Stimulated activated CD8-positive, alpha-beta memory T cell treated with anti-CD3 and anti-CD28 coated beads, Interleukin-15, amount 100 ng/mL, for 1 hour (primary cell): ENCODE results near the gene CR1L.
A peak's percentile ranks its signal among the peaks of the same experiment; 100 is the strongest.
"Not testable (repeated sequence)": the region's sequence is repeated elsewhere in the genome, so short reads cannot be mapped to it uniquely, and the experiment has no call there.

Experiments
- DNase-seq: peaks from one replicate; pipeline ENCODE4 v3.0.0-alpha.2; 2020; ENCODE audit warnings: low read depth

The CR1L gene

DNA sequence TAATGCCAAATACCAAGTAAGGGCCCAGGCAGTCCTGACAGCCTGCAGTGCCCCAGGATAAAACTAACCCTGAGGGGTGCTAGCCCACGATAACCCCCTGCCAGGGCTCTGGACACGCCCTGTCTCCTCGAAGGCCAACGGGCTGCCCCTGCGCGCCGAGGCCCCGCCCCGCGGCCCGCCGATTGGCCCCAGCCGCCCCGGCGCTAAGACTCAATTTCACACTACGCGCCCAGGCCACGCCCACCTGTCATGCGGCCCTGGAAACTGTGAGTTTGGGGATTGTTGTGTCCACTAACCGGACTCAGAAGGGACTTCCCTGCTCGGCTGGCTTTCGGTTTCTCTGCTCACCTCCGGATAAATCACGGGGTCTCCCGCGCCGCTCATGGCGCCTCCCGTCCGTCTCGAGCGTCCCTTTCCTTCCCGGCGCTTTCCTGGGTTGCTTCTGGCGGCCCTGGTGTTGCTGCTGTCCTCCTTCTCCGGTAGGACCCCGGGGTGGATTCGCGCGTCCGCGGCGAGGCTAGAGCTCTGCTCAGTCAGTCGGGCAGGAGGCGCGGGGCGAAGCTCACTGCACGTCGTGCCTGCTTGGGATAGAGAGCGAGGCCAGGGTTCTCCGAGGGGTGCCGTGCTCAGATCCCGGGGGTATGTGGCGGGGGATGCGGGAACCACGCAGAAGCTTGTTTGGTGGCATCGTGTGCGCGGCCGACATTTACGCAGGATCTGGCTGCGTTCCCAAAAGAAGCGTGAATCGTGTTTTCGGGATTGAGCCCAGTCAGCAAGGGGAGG, at the start of gene CR1L:
CR1L (plus strand) TSS at position 282 of the 783 bp plus-strand sequence; CDS start at position 383, 101 bp downstream.
- DNase-seq, result peak; percentile 29

DNA sequence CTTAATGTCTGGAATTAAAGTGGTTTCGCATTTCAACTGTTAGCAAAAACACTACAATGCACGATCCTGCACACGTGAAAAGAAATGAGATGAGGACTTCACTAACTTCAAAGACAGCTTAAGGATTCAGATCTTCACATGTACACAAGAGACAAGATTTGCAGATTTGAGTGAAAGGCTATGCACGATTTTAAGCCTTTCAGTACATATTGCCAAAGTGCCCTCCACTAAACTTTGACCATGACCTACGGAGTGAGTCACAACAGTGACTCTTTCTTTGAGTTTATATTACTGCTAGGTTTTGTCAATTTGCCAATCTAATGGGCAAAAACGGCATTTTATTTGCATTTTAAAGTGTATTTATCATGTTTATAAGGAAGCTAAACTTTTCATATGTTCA, 41.2 kb upstream of the CR1L start:
- DNase-seq, result no peak

DNA sequence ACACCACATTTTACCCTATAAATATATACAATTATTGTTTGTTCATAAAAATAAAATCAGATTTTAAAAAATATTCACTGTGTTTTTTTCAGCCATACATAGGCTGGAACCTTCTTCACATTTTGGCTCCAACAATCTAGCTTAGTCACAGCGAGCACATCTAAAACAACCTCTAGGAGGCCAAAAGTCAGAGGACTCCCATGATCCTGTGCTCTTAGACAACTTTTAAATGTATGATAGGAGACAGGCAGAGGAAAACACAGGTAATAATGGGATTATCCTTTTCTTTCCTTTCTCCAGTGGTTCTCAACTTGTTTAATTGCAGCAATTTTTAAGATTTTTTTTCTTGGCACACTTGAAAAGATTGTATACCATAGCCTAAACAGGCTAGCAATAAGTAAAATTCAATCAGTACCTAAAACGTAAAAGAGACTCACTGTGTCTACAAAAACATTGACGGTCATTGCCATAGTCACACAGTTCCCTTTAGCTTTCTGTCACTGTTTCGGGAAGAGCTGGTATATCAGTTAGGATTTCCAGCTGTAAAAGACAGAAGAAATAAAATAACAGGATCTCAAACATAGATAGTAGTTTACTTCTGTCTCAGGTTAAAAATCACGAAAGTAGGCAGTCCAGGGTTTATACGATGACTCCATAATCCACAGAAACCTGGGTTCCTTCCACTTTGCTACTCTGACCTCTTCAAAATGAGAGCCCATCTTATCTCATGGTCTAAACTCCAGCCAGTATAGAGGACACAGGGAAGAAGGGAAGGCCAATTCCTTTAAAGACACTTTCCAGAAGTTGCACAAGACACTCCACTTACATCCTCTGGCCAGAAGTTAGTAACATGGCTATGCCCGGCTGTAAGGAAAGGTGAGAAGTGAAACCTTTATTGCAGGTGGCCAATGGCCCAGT, 39.2 kb upstream of the CR1L start:
- no peak for DNase-seq

DNA sequence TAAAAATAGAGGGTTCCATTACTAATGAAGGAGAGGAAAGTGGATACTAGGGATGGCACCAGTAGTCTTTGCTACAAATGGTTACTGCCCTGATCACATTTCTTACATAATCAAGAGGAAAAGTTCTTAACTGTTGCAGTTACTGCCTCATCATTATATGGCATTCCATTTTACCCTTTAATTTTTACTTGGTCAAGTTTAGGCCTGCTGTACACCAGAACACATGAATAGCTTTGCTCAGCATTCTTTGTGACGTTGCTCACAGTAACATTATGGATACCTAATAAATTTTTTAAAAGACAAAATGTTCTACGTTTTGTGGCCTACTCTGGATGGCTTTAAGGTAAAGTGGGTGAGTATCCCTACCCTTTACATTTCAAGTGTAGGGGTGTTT, 38.6 kb upstream of the CR1L start:
- DNase-seq, result no peak

GRCh38 chr1:207612762-207613161, 32.2 kb upstream of the CR1L start:
- no peak for DNase-seq

DNA sequence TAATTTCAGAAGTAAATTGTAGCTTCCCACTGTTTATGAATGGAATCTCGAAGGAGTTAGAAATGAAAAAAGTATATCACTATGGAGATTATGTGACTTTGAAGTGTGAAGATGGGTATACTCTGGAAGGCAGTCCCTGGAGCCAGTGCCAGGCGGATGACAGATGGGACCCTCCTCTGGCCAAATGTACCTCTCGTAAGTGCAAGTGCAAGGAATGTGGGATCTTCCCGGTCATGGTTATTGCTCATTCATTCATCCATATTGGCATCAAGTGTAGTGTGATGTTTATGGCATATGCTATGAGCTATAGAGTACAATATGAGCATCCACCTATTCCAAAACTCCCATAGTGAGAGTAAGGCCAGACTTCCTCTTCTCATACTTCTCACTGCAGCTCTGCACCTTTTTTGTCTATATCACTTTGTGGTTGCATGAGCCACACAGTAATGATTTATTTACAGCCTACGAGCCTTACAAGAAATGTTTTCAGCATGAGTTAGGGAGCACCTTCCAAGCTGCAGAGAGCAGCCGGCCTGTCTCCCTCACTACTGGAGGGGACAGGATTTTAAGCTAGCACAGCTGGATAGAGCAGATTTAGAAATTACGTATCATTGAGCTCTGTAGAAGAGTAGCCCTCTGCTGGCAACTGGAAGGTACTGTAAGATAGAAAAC, 24.9 kb upstream of the CR1L start:
- no peak for DNase-seq

DNA sequence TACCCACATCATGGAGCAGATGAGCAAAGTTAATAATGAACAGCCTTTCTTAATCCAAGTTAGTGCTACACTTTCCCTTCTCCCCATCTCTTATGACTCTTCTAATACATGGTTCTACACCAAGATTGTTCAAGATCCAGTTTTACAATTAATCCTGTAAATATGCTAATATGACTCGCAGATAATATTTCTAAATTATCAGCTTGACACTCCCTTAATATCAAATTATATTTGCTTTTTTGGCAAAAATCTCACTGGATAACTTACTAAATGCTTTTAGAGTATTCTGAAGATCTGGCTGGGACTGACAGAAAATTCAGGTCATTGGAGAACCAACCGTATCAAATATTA, 24.4 kb upstream of the CR1L start:
- no peak for DNase-seq

DNA sequence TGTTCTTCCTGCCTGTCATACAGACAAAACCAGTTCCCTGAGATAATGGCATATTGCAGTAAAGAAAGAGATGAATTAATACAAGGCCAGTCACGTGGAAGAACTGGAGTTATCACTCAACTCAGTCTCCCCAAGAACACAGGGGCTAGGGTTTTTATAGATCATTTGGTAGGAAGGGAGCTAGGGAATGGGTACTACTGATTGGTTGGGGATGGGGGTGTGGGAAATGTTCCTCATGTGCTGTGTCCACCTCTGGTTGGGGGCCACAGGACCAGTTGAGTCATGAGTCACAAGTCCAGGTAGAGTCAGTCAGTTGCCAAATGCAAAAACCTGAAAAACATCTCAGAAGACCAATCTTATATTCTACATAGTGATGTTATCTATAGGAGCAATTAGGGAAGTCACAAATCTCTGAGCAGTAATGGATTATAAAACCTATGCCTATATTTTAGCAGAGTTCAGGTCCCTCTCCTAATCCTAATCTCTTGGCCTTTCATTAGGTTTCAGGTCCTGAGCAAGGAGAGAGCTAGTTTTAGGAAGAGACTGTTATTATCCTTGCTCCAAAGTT, 19.3 kb upstream of the CR1L start:
- DNase-seq, result not testable (repeated sequence)

- DNase-seq, result no peak
Measured at GRCh38 chr1:207626972-207627337, 18.0 kb upstream of the CR1L start.

DNA sequence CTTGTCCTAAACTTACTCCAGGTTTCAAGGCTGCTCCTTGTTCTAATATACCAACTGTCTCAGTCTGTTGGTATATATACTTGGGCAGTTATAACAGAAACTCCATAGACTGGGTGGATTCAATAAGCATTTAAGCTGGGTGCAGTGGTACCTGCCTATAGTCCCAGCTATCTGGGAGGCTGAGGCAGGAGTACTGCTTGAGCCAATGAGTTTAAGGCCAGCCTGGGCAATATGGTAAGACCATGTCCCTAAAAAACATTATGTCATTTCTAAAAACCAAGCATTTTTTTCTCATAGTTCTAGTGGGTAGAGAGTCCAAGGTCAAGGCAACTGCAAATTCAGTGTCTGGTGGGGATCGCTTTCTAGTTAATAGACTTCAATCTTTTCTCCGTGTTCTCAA, 17.4 kb upstream of the CR1L start:
- no peak for DNase-seq

- DNase-seq, result no peak
Measured at GRCh38 chr1:207628776-207629175, 16.2 kb upstream of the CR1L start.

DNA sequence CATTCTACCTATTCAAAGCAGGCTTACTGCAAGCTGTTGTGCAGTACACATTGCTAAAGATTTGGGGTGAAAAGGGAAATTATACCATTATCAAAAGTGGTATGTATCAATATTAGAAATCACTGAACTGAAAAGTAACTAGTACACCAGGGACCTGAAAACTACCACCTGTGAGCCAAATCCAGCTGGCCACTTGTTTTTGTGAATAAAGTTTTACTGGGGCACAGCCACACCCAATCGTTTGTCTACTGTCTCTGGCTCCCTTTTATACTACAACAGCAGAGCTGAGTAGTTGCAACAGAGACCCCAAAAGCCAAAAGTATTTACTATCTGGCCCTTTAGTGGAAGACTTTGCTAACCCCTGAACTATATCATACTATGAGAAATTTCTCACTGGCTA, 13.8 kb upstream of the CR1L start:
- DNase-seq, result no peak

DNA sequence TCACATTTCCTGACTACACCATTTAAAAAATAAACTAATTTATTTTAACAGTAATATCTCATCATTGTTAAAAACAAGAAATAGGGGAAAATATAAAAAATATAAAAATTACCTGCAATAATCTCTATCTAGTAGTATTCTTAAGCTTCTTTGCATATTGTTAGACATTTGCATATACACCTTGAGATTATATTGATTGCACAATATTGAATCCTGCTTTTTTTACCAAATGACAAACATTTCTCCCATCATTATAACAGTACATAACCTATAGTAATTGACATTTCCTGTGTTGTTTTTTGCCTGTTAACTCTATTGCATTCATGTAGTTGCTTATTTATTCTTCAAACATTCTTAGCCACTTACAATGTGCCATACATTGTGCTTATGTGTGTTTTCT, 11.7 kb upstream of the CR1L start:
- DNase-seq, result no peak

DNA sequence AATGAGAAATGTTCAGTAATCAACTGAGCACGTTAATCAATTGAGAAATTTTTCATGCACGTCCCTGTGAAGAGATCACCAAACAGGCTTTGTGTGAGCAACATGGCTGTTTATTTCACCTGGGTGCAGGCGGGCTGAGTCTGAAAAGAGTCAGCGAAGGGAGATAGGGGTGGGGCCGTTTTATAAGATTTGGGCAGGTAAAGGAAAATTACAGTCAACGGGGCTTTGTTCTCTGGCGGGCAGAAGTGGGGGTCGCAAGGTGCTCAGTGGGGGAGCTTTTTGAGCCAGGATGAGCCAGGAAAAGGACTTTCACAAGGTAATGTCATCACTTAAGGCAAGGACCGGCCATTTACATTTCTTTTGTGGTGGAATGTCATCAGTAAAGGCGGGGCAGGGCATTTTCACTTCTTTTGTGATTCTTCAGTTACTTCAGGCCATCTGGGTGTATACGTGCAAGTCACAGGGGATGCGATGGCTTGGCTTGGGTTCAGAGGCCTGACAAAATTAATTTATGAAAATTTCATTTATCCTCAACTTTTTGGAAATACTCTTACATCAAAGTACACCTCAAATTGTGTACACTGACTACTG, 11.1 kb upstream of the CR1L start:
- not testable (repeated sequence) for DNase-seq

DNA sequence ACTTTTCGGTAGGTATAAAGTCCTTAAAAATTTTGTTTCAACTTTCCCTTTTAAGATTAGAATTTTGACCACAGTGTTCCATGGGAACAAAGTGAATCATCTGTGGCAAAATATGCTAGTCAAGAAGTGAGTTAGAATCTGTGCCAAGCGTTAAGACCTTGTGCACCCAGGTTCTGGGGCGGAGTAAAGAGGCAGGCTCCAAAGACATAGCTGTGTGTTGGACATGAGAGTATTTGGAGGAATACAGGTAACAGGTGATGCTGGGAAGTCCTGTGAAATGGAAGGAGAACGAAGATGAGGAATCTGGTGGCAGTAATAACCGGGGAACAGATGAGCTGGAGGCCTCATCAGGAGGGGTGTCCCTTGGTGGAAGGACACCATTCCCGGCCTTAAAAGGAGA, 10.6 kb upstream of the CR1L start:
- DNase-seq, result not testable (repeated sequence)

DNA sequence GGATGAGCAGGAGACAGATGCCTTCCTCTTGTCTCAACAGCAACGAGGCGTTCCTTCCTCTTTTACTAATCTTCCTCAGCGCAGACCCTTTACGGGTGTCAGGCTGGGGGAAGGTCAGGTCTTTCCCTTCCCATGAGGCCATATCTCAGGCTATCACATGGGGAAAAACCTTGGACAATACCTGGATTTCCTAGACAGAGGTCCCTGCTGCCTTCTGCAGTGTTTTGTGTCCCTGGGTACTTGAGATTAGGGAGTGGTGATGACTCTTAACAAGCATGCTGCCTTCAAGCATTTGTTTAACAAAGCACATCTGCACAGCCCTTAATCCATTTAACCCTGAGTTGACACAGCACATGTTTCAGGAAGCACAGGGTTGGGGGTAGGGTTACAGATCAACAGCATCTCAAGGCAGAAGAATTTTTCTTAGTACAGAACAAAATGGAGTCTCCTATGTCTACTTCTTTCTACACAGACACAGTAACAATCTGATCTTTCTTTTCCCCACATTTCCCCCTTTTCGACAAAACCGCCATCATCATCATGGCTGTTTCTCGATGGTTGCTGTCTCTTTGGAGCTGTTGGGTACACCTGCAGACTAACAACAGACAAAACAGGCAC, 9.3 kb upstream of the CR1L start:
- DNase-seq, result not testable (repeated sequence)

- not testable (repeated sequence) for DNase-seq
Measured at GRCh38 chr1:207638487-207639145, 6.3 kb upstream of the CR1L start.

- not testable (repeated sequence) for DNase-seq
Measured at GRCh38 chr1:207639362-207639761, 5.6 kb upstream of the CR1L start.

GRCh38 chr1:207644166-207644851, 624 bp upstream of the CR1L start:
- no peak for DNase-seq

DNA sequence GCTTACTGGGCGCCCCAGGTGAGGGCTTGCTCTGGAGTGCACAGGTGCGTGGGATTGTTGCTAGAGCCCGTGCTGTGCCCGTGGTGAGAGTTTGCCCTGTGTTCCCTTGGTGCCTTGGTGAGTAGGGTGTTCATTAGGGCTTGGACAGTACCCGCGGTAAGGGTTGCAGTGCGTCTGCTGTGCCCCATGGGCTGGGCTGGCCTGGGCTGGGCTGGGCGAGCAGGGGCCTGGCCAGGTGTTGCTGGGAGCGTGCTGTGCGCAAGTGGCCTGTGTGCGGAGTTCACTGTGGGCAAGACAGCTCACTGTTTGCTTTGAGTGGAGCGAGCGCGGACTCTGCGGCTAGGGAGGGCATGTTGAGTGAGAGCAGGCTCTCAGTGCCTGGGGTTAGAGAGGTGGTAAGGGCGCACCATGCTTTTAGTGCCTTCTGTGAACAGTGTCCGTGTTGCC, 725 bp downstream of the CR1L start:
- DNase-seq, result no peak
